HG03175 (cell line): ENCODE data around the gene ATF4.

ENCODE experiments used
- ATAC-seq: cut with Tn5 transposase; IDR thresholded peaks from one replicate; pipeline ENCODE4 v1.9.1; 2021; ENCODE audit warnings: mild to moderate bottlenecking, moderate library complexity; ENCODE audit not compliant: unreplicated experiment

Gene ATF4

GRCh38 chr22:39520226-39521105 is at the start of gene ATF4:
TSS of gene ATF4 (plus strand) at chr22:39520562. CDS start at chr22:39521446, 884 bp downstream.
- ATAC-seq, result peak; percentile 31

- ATAC-seq, result peak; percentile 61
Measured at GRCh38 chr22:39471381-39472141, 48.8 kb upstream of the ATF4 start.

- ATAC-seq, result no peak
Measured at GRCh38 chr22:39472570-39473556, 47.5 kb upstream of the ATF4 start.

GRCh38 chr22:39473851-39474250 is 46.5 kb upstream of the ATF4 start:
- no peak for ATAC-seq

- no peak for ATAC-seq
Measured at GRCh38 chr22:39474351-39475111, 45.8 kb upstream of the ATF4 start.

- no peak for ATAC-seq
Measured at GRCh38 chr22:39475337-39475736, 45.0 kb upstream of the ATF4 start.

- ATAC-seq, result no peak
Measured at GRCh38 chr22:39475902-39476301, 44.5 kb upstream of the ATF4 start.

- no peak for ATAC-seq
Measured at GRCh38 chr22:39476664-39477063, 43.7 kb upstream of the ATF4 start.

GRCh38 chr22:39477542-39477941 is 42.8 kb upstream of the ATF4 start:
- ATAC-seq, result no peak

GRCh38 chr22:39478441-39478850 is 41.9 kb upstream of the ATF4 start:
- no peak for ATAC-seq

- ATAC-seq, result no peak
Measured at GRCh38 chr22:39479254-39479653, 41.1 kb upstream of the ATF4 start.

GRCh38 chr22:39480557-39480956 is 39.8 kb upstream of the ATF4 start:
- no peak for ATAC-seq

GRCh38 chr22:39481054-39481453 is 39.3 kb upstream of the ATF4 start:
- no peak for ATAC-seq

- no peak for ATAC-seq
Measured at GRCh38 chr22:39481595-39481994, 38.8 kb upstream of the ATF4 start.

- no peak for ATAC-seq
Measured at GRCh38 chr22:39482768-39483167, 37.6 kb upstream of the ATF4 start.

GRCh38 chr22:39486951-39487825 is 33.2 kb upstream of the ATF4 start:
- ATAC-seq, result no peak

- no peak for ATAC-seq
Measured at GRCh38 chr22:39487826-39488520, 32.4 kb upstream of the ATF4 start.

GRCh38 chr22:39488563-39489083 is 31.7 kb upstream of the ATF4 start:
- ATAC-seq, result no peak
